ENCODE data around the gene CYB561. TPM values are rescaled to one million over a fixed set of nuclear protein-coding genes. Genes with fewer than 3 reads are reported as not detected.

CYB561 gene
- total RNA-seq, 6 experiments from 2014 or later: 7.4 to 21.9 (median 11.4) TPM

GRCh38 chr17:63405741-63406261 is 40.3 kb downstream of the CYB561 start:
- Histone ChIP-seq H3K4me3 (no peak overlapping the region), H3K4me1 (no peaks in the 10 kb centered on the region), H3K27ac (no peak overlapping the region), H3K9me3 (no peaks in the 10 kb centered on the region), H3K36me3 (no peaks in the 10 kb centered on the region), H3K27me3 (no peaks in the 10 kb centered on the region)
- TF ChIP-seq CTCF (IDR thresholded peaks at IDR 0.05): peak; percentile 52 to 76 (median 72)
- TF ChIP-seq POLR2A (IDR thresholded peaks at IDR 0.05): no peak
- peak; percentile 61 to 81 (median 76) for ATAC-seq
- 67% methylated on average over 6 of the region's 6 CpGs for WGBS (ENCODE audit: insufficient coverage, low coverage, low lambda C conversion rate, missing lambda C conversion rate)
- intact Hi-C loops (cut with DNase I): no loop called here
- no peak for DNase-seq

- WGBS (ENCODE audit: insufficient coverage, low coverage, low lambda C conversion rate, missing lambda C conversion rate): 82% methylated on average over 8 of the region's 9 CpGs
- Histone ChIP-seq H3K4me1 (no peaks in the 10 kb centered on the region), H3K27ac (no peak overlapping the region), H3K27me3 (no peaks in the 10 kb centered on the region), H3K4me3 (no peak overlapping the region), H3K9me3 (no peaks in the 10 kb centered on the region), H3K36me3 (no peaks in the 10 kb centered on the region)
- TF ChIP-seq POLR2A (IDR thresholded peaks at IDR 0.05): no peak
- no peak for TF ChIP-seq CTCF (IDR thresholded peaks at IDR 0.05)
- DNase-seq: peak in 1 of 3 donors; percentile 37
- ATAC-seq: no peak
- intact Hi-C loops (cut with DNase I): no loop called here
These were observed 41.1 kb downstream of the CYB561 start for GRCh38 chr17:63405020-63405419.

DNA sequence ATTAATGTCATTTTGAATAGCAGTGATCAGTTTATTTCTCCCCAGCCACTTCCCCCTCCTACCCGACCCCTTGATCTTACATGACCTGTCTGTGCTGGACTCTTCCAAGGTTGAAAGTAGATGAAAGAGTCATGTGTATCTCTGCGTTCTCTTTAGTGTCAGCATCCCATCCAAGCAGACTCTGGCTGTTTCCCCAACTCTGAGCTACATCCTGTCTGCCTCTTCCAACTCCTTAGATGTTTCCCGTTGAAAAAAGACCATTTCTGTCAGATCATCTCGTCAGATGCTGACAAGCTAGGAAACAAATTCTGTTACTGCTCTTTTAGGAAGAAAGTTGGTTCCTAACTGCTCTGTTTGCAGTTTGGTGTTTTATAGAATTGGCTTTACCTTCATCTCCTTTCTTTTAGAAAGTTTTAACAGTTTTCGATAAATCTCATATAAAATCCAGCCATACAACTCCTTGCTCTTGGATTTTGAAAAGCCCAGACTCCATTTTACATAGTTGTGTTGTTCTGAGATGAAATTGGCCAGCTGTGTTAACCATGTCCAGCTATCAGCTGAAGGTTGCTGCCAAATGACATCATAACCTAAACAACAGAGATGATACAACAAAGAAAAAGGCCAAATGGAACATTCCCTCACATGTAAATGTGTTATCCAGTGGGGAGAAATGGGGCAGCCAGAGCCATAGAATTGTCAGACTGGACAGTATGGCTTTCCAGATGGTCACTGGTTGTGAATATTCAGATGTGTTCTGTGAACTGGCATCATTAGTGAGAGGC is 43.5 kb downstream of the CYB561 start:
- H3K4me3 ChIP-seq: no peak overlapping the region
- intact Hi-C loops (cut with DNase I): no loop called here
- H3K9me3 ChIP-seq: no peaks in the 10 kb centered on the region
- ATAC-seq: no peak
- WGBS (ENCODE audit: insufficient coverage, low coverage, low lambda C conversion rate, missing lambda C conversion rate): 50% methylated on average over 5 of the region's 5 CpGs
- H3K36me3 ChIP-seq: no peaks in the 10 kb centered on the region
- DNase-seq: no peak
- TF ChIP-seq POLR2A (IDR thresholded peaks at IDR 0.05): no peak
- TF ChIP-seq CTCF (IDR thresholded peaks at IDR 0.05): no peak
- H3K27ac ChIP-seq: no peak overlapping the region
- no peaks in the 10 kb centered on the region for H3K27me3 ChIP-seq
- H3K4me1 ChIP-seq: no peaks in the 10 kb centered on the region

GRCh38 chr17:63399856-63400255 is 46.2 kb downstream of the CYB561 start:
- Histone ChIP-seq H3K27ac (no peak overlapping the region), H3K4me1 (no peaks in the 10 kb centered on the region), H3K9me3 (no peaks in the 10 kb centered on the region), H3K27me3 (no peaks in the 10 kb centered on the region), H3K4me3 (no peak overlapping the region), H3K36me3 (no peaks in the 10 kb centered on the region)
- DNase-seq (peak in 1 of 3 donors; percentile 29), ATAC-seq (peak in 3 of 4 donors; percentile 17 to 49 (median 33))
- 53% methylated on average over 3 of the region's 4 CpGs for WGBS (ENCODE audit: insufficient coverage, low coverage, low lambda C conversion rate, missing lambda C conversion rate)
- intact Hi-C loops (cut with DNase I): no loop called here
- TF ChIP-seq CTCF (IDR thresholded peaks at IDR 0.05) (no peak), POLR2A (IDR thresholded peaks at IDR 0.05) (no peak)

Data from right lobe of liver (tissue), 6 donors.